Measurements from ENCODE around the gene C20orf202.

C20orf202 gene

DNA sequence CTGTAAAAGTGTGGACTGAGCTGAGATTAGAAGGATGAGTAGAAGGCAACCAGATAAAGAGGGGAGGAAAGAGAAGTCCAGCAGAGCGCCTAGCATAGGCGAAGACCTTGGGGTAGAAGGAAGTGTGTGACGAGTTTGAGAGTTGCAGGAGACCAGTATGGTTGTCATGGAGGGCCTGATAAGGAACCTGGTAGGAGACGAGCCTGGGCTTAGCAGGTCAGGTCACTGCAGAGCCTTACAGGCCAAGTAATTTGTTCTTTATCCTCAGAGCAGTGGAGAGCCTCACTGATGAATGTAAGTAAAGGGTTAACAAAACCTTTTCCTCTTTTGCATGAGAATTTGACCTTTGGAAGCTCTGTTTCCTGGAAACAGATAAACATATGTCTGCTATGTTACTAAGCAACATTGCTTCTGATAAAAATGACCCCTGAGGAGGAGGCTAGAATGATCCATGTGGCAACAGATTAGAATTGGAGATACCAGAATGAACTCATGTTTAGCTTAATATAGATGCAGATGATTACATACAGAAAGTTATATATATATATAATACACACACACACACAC lies 15.6 kb upstream of the C20orf202 start:
- no peak for DNase-seq (ENCODE audit: extremely low read depth, insufficient read length)
- Histone ChIP-seq H3K4me3 (replicated peaks; ENCODE audit: low read depth, low read length) (no peak overlapping the region), H3K27me3 (replicated peaks; ENCODE audit: control insufficient read depth, insufficient read depth, low read length) (peaks cover 4% of the 10 kb centered on the region; the same call in 1 of the 2 replicates), H3K36me3 (ENCODE audit: control insufficient read depth, insufficient read depth, low read length) (no peaks in the 10 kb centered on the region)
- TF ChIP-seq, protein P1, sequence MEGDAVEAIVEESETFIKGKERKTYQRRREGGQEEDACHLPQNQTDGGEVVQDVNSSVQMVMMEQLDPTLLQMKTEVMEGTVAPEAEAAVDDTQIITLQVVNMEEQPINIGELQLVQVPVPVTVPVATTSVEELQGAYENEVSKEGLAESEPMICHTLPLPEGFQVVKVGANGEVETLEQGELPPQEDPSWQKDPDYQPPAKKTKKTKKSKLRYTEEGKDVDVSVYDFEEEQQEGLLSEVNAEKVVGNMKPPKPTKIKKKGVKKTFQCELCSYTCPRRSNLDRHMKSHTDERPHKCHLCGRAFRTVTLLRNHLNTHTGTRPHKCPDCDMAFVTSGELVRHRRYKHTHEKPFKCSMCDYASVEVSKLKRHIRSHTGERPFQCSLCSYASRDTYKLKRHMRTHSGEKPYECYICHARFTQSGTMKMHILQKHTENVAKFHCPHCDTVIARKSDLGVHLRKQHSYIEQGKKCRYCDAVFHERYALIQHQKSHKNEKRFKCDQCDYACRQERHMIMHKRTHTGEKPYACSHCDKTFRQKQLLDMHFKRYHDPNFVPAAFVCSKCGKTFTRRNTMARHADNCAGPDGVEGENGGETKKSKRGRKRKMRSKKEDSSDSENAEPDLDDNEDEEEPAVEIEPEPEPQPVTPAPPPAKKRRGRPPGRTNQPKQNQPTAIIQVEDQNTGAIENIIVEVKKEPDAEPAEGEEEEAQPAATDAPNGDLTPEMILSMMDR (IDR thresholded peaks at IDR 0.05; ENCODE audit: insufficient read depth, low read length, poor library complexity, severe bottlenecking), result no peak

DNA sequence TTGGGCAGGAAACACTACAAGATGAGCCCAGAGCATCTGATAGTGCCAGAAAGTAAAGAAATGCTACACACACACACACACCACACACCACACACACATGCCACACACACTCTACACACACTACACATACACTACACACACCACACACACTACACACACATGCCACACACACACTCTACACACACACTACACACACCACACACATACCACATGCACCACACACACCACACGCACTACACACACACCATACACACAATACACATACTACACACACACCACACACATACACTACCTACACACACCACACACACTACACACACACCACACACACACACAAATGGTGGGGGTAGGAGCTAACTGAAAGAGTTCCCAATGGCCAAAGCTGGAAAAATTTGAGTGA lies 14.9 kb upstream of the C20orf202 start:
- H3K36me3 ChIP-seq (ENCODE audit: control insufficient read depth, insufficient read depth, low read length), result no peaks in the 10 kb centered on the region
- TF ChIP-seq, protein P1 (IDR thresholded peaks at IDR 0.05; ENCODE audit: insufficient read depth, low read length, poor library complexity, severe bottlenecking), result no peak
- DNase-seq (ENCODE audit: extremely low read depth, insufficient read length), result no peak
- H3K4me3 ChIP-seq (replicated peaks; ENCODE audit: low read depth, low read length), result no peak overlapping the region
- peaks cover 4% of the 10 kb centered on the region; the same call in 1 of the 2 replicates for H3K27me3 ChIP-seq (replicated peaks; ENCODE audit: control insufficient read depth, insufficient read depth, low read length)

GRCh38 chr20:1189827-1190226 lies 13.4 kb upstream of the C20orf202 start:
- H3K36me3 ChIP-seq (ENCODE audit: control insufficient read depth, insufficient read depth, low read length), result no peaks in the 10 kb centered on the region
- DNase-seq (ENCODE audit: extremely low read depth, insufficient read length), result no peak
- H3K27me3 ChIP-seq (replicated peaks; ENCODE audit: control insufficient read depth, insufficient read depth, low read length), result peaks cover 4% of the 10 kb centered on the region; the same call in 1 of the 2 replicates
- H3K4me3 ChIP-seq (replicated peaks; ENCODE audit: low read depth, low read length), result no peak overlapping the region
- TF ChIP-seq, protein P1 (IDR thresholded peaks at IDR 0.05; ENCODE audit: insufficient read depth, low read length, poor library complexity, severe bottlenecking), result no peak

DNA sequence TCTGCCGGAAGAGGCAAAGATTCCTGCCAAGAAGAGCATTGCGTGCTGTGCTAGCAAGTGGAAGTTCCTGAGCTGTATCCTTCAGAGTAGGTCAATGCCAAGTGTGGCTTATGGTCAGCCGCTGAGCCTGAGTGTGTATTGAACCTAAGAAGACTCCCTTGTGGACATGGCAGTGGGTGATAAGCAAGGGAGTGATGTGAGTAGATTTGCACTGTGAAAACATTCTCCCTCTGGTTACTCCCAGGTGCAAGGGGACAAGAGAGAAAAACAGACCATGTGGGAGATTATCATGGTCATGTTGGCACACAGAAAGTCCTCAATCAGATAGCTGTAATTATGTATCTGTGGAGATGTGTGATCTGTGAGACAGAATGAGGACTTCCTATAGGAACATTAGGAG lies 12.4 kb upstream of the C20orf202 start:
- H3K36me3 ChIP-seq (ENCODE audit: control insufficient read depth, insufficient read depth, low read length), result no peaks in the 10 kb centered on the region
- peaks cover 4% of the 10 kb centered on the region for H3K27me3 ChIP-seq (replicated peaks; ENCODE audit: control insufficient read depth, insufficient read depth, low read length)
- no peak overlapping the region for H3K4me3 ChIP-seq (replicated peaks; ENCODE audit: low read depth, low read length)
- TF ChIP-seq, protein P1 (IDR thresholded peaks at IDR 0.05; ENCODE audit: insufficient read depth, low read length, poor library complexity, severe bottlenecking), result no peak
- no peak for DNase-seq (ENCODE audit: extremely low read depth, insufficient read length)

- Histone ChIP-seq H3K36me3 (ENCODE audit: control insufficient read depth, insufficient read depth, low read length) (no peaks in the 10 kb centered on the region), H3K27me3 (replicated peaks; ENCODE audit: control insufficient read depth, insufficient read depth, low read length) (peaks cover 4% of the 10 kb centered on the region), H3K4me3 (replicated peaks; ENCODE audit: low read depth, low read length) (no peak overlapping the region)
- DNase-seq (ENCODE audit: extremely low read depth, insufficient read length), result no peak
- TF ChIP-seq, protein P1 (IDR thresholded peaks at IDR 0.05; ENCODE audit: insufficient read depth, low read length, poor library complexity, severe bottlenecking), result no peak
Observed at GRCh38 chr20:1191299-1191698, 12.0 kb upstream of the C20orf202 start.

GRCh38 chr20:1195226-1195625 lies 8.0 kb upstream of the C20orf202 start:
- H3K4me3 ChIP-seq (replicated peaks; ENCODE audit: low read depth, low read length), result no peak overlapping the region
- H3K27me3 ChIP-seq (replicated peaks; ENCODE audit: control insufficient read depth, insufficient read depth, low read length), result peaks cover 1% of the 10 kb centered on the region
- DNase-seq (ENCODE audit: extremely low read depth, insufficient read length), result no peak
- TF ChIP-seq, protein P1 (IDR thresholded peaks at IDR 0.05; ENCODE audit: insufficient read depth, low read length, poor library complexity, severe bottlenecking), result no peak
- H3K36me3 ChIP-seq (ENCODE audit: control insufficient read depth, insufficient read depth, low read length), result no peaks in the 10 kb centered on the region
